GM12891 (cell line): ENCODE data around the gene MRPL32.

ENCODE experiments used
- POLR2A ChIP-seq: IDR thresholded peaks from 2 replicates; pipeline ENCODE4 v1.6.1; 2011; ENCODE audit warnings: low read depth, low read length, control low read depth
- POLR2AphosphoS5 ChIP-seq: IDR thresholded peaks from 2 replicates; pipeline ENCODE4 v1.6.1; 2011; ENCODE audit warnings: low read depth, low read length, control low read depth
- TAF1 ChIP-seq: IDR thresholded peaks from 2 replicates; pipeline ENCODE4 v1.6.1; 2011; ENCODE audit warnings: low read depth, low read length, control low read depth

- TF ChIP-seq POLR2A = no peak
- no peak for TF ChIP-seq POLR2AphosphoS5
- TF ChIP-seq TAF1 = no peak
Measured at GRCh38 chr7:42986781-42987248, 54.6 kb downstream of the MRPL32 start.
